ENCODE measurements around the gene NPDC1. TPM values are rescaled to one million over a fixed set of nuclear protein-coding genes. Genes with fewer than 3 reads are reported as not detected.

The NPDC1 gene
- total RNA-seq, 1 experiment from 2014 or later, result 73.9 TPM

DNA sequence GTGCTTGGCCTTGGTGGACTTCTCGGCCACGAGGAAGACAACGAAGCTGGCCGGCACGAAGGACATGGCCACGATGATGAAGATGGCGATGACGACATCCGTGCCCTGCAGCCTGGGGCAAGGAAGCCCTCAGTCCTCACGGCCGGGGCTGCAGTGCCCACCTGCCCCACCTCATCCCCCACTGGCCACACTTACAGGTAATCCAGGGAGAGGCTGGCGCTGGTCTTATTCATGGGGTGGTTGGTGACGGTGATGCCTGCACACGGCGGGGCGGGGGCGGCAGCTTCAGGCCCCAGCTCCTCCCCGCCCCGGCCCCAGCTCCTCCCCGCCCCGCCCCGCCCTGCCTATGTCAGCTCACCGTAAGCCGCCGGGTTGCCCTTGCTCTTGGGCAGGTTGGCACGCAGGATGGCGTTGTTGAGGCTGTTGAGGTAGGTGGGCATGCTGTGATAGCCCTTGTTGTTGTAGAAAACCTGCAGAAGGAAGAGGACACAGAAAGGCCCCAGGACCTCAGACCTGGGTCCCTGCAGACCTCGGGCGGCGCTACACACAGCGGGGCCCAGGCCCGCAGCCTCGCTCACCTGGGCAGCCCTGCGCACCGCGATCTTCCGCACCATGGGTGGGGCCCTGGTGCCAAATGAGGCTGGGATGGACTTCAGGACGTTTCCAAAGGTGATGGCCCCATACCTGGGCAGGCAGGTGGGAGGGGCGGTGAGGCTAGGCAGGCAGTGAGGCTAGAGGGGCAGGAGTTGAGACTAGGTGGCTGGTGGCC, 33.9 kb downstream of the NPDC1 start:
- TF ChIP-seq CTCF (conservative IDR thresholded peaks at IDR 0.05; ENCODE audit: low read depth, low read length) (no peak), EZH2 (IDR thresholded peaks at IDR 0.05; ENCODE audit: borderline replicate concordance, low read depth, low read length, poor library complexity, severe bottlenecking) (no peak)
- ChIA-PET POLR2A (ENCODE audit: low non-redundant PET) (no interaction called here), CTCF (no interaction called here)
- no peak for DNase-seq (ENCODE audit: low spot score)
- intact Hi-C loops (cut with micrococcal nuclease; ENCODE audit: unreplicated experiment), result no loop called here
- no TSS peak for BruUV-seq (replicated peaks)
- Histone ChIP-seq H3K27ac (ENCODE audit: low read depth, low read length, poor library complexity, severe bottlenecking) (no peak overlapping the region), H3K4me3 (ENCODE audit: low read depth, low read length, poor library complexity, severe bottlenecking) (no peak overlapping the region), H3K36me3 (ENCODE audit: insufficient read depth, low read length, poor library complexity, severe bottlenecking) (peaks cover 3% of the 10 kb centered on the region), H3K27me3 (replicated peaks; ENCODE audit: insufficient read depth, low read depth, low read length, poor library complexity) (no peaks in the 10 kb centered on the region), H3K4me1 (ENCODE audit: insufficient read depth, low read length, poor library complexity, severe bottlenecking) (no peaks in the 10 kb centered on the region), H3K9me3 (ENCODE audit: low read depth, low read length, poor library complexity, severe bottlenecking) (no peaks in the 10 kb centered on the region)

DNA sequence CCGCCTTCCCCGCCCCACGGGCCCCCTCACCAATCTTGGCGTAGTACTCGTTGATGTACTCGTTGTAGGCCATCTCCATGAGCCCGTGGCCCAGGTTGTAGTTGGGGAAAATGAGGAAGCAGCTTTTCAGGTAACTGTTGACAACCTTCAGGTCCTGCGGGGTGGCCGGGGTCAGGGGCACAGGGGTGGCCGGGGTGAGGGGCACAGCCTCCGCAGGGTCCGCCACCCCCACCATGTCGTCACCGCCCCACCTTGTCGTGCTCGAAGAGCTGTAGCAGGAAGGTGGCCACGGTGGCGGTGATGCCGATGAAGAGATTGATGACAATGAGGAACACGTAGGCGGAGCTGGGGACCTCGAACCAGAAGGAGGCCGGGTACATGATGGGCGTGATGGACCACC, 34.8 kb downstream of the NPDC1 start:
- no peak overlapping the region for H3K4me3 ChIP-seq (ENCODE audit: low read depth, low read length, poor library complexity, severe bottlenecking)
- H3K36me3 ChIP-seq (ENCODE audit: insufficient read depth, low read length, poor library complexity, severe bottlenecking), result peaks cover 3% of the 10 kb centered on the region
- no peak for DNase-seq (ENCODE audit: low spot score)
- no peaks in the 10 kb centered on the region for H3K9me3 ChIP-seq (ENCODE audit: low read depth, low read length, poor library complexity, severe bottlenecking)
- POLR2A ChIA-PET (ENCODE audit: low non-redundant PET), result no interaction called here
- BruUV-seq (replicated peaks), result no TSS peak
- no peaks in the 10 kb centered on the region for H3K4me1 ChIP-seq (ENCODE audit: insufficient read depth, low read length, poor library complexity, severe bottlenecking)
- no peaks in the 10 kb centered on the region for H3K27me3 ChIP-seq (replicated peaks; ENCODE audit: insufficient read depth, low read depth, low read length, poor library complexity)
- no peak overlapping the region for H3K27ac ChIP-seq (ENCODE audit: low read depth, low read length, poor library complexity, severe bottlenecking)
- CTCF ChIA-PET, result no interaction called here
- intact Hi-C loops (cut with micrococcal nuclease; ENCODE audit: unreplicated experiment), result no loop called here
- no peak for TF ChIP-seq EZH2 (IDR thresholded peaks at IDR 0.05; ENCODE audit: borderline replicate concordance, low read depth, low read length, poor library complexity, severe bottlenecking)
- TF ChIP-seq CTCF (conservative IDR thresholded peaks at IDR 0.05; ENCODE audit: low read depth, low read length), result no peak

- ChIA-PET POLR2A (ENCODE audit: low non-redundant PET) (no interaction called here), CTCF (interaction anchor here (0.6 kb wide), 1 partner anchor 19 kb away, joined by 3 read pairs; no protein-coding TSS in a partner anchor)
- Histone ChIP-seq H3K4me1 (ENCODE audit: insufficient read depth, low read length, poor library complexity, severe bottlenecking) (no peaks in the 10 kb centered on the region), H3K4me3 (ENCODE audit: low read depth, low read length, poor library complexity, severe bottlenecking) (no peak overlapping the region), H3K27me3 (replicated peaks; ENCODE audit: insufficient read depth, low read depth, low read length, poor library complexity) (no peaks in the 10 kb centered on the region), H3K27ac (ENCODE audit: low read depth, low read length, poor library complexity, severe bottlenecking) (no peak overlapping the region), H3K36me3 (ENCODE audit: insufficient read depth, low read length, poor library complexity, severe bottlenecking) (peaks cover 3% of the 10 kb centered on the region), H3K9me3 (ENCODE audit: low read depth, low read length, poor library complexity, severe bottlenecking) (no peaks in the 10 kb centered on the region)
- DNase-seq (ENCODE audit: low spot score), result no peak
- intact Hi-C loops (cut with micrococcal nuclease; ENCODE audit: unreplicated experiment), result no loop called here
- BruUV-seq (replicated peaks), result no TSS peak
- no peak for TF ChIP-seq EZH2 (IDR thresholded peaks at IDR 0.05; ENCODE audit: borderline replicate concordance, low read depth, low read length, poor library complexity, severe bottlenecking)
- no peak for TF ChIP-seq CTCF (conservative IDR thresholded peaks at IDR 0.05; ENCODE audit: low read depth, low read length)
Measured at GRCh38 chr9:137009938-137010732, 35.8 kb downstream of the NPDC1 start.

All from A673 (cell line).